HepG2 (cell line): ENCODE measurements around the gene AKAP14. TPM values are rescaled to one million over a fixed set of nuclear protein-coding genes. Genes with fewer than 3 reads are reported as not detected.

ENCODE experiments used
- AKAP8 ChIP-seq: sonication (generic); formaldehyde crosslinking; IDR thresholded peaks from 2 replicates; pipeline ENCODE4 v1.5.1; 2020; ENCODE audit warnings: mild to moderate bottlenecking, missing genetic modification reagents
- GLI4 ChIP-seq: sonication (generic); formaldehyde crosslinking; IDR thresholded peaks from 2 replicates; pipeline ENCODE4 v1.5.1; 2020; ENCODE audit warnings: missing genetic modification reagents, mild to moderate bottlenecking, moderate library complexity, borderline replicate concordance
- HNRNPL ChIP-seq: fragments of 200-400 bp; formaldehyde crosslinking; IDR thresholded peaks from 2 replicates; pipeline ENCODE4 v1.6.1; 2017; ENCODE audit warnings: mild to moderate bottlenecking, low read depth, low read length
- KDM5A ChIP-seq: fragments of 200-600 bp; sonication (generic); IDR thresholded peaks from 2 replicates; pipeline ENCODE4 v1.7.0; 2018; ENCODE audit warnings: antibody characterized with exemption, mild to moderate bottlenecking, low read length, borderline replicate concordance
- KDM5B ChIP-seq: sonication (generic); formaldehyde crosslinking; IDR thresholded peaks from 2 replicates; pipeline ENCODE4 v1.4.0; 2020; ENCODE audit warnings: missing genetic modification reagents, mild to moderate bottlenecking, borderline replicate concordance
- KLF12 ChIP-seq: sonication (generic); formaldehyde crosslinking; IDR thresholded peaks from 2 replicates; pipeline ENCODE4 v1.4.0; 2020; ENCODE audit warnings: missing genetic modification reagents, borderline replicate concordance
- MED1 ChIP-seq: sonication (generic); formaldehyde crosslinking; IDR thresholded peaks from 2 replicates; pipeline ENCODE4 v1.4.0; 2020; ENCODE audit warnings: missing genetic modification reagents
- NCOA5 ChIP-seq: sonication (generic); formaldehyde crosslinking; IDR thresholded peaks from 2 replicates; pipeline ENCODE4 v1.4.0; 2020; ENCODE audit warnings: missing genetic modification reagents
- NR2C2 ChIP-seq: sonication (generic); formaldehyde crosslinking; IDR thresholded peaks from 2 replicates; pipeline ENCODE4 v1.4.0; 2020; ENCODE audit warnings: missing genetic modification reagents, mild to moderate bottlenecking, moderate library complexity, borderline replicate concordance
- POLR2AphosphoS2 ChIP-seq: IDR thresholded peaks from 2 replicates; pipeline ENCODE4 v1.6.1; 2011; ENCODE audit warnings: low read depth, low read length, improper control_type of control experiment
- RFX3 ChIP-seq: IDR thresholded peaks from 2 replicates; pipeline ENCODE4 v1.6.1; 2016; ENCODE audit warnings: missing biosample characterization, missing genetic modification reagents
- SRSF1 ChIP-seq: fragments of 200-400 bp; formaldehyde crosslinking; optimal IDR thresholded peaks from 2 replicates; pipeline ENCODE3; 2017; ENCODE audit warnings: mild to moderate bottlenecking, low read depth, low read length, moderate library complexity
- TP53 ChIP-seq: sonication (generic); formaldehyde crosslinking; conservative IDR thresholded peaks from 2 replicates; pipeline ENCODE4 v1.4.0; 2020; ENCODE audit warnings: missing genetic modification reagents
- WIZ ChIP-seq: sonication (generic); formaldehyde crosslinking; IDR thresholded peaks from 2 replicates; pipeline ENCODE4 v1.5.1; 2020; ENCODE audit warnings: mild to moderate bottlenecking, missing genetic modification reagents
- ZEB1 ChIP-seq: IDR thresholded peaks from 2 replicates; pipeline ENCODE4 v1.6.1; 2012; ENCODE audit warnings: mild to moderate bottlenecking, low read depth, inconsistent platforms; ENCODE audit not compliant: insufficient replicate concordance
- ZFX ChIP-seq: sonication (generic); formaldehyde crosslinking; IDR thresholded peaks from 2 replicates; pipeline ENCODE4 v1.4.0; 2020; ENCODE audit warnings: mild to moderate bottlenecking, low read depth, missing genetic modification reagents, moderate library complexity
- ZNF12 ChIP-seq: sonication (generic); formaldehyde crosslinking; IDR thresholded peaks from 2 replicates; pipeline ENCODE4 v1.5.0; 2020; ENCODE audit warnings: missing genetic modification reagents
- ZNF512 ChIP-seq: sonication (generic); formaldehyde crosslinking; IDR thresholded peaks from 2 replicates; pipeline ENCODE4 v1.4.0; 2020; ENCODE audit warnings: mild to moderate bottlenecking, missing genetic modification reagents
- ZNF546 ChIP-seq: sonication (generic); formaldehyde crosslinking; conservative IDR thresholded peaks from 2 replicates; pipeline ENCODE4 v1.8.1; 2023; ENCODE audit warnings: mild to moderate bottlenecking, missing genetic modification reagents
- ZNF576 ChIP-seq: sonication (generic); formaldehyde crosslinking; IDR thresholded peaks from 2 replicates; pipeline ENCODE4 v1.4.0; 2020; ENCODE audit warnings: mild to moderate bottlenecking, missing genetic modification reagents
- ZSCAN9 ChIP-seq: IDR thresholded peaks from 2 replicates; pipeline ENCODE4 v1.6.1; 2016; ENCODE audit warnings: borderline replicate concordance
- polyA plus RNA-seq, 8 experiments: library from polyadenylated mRNA; depleted of rRNA in 3 of 8; stranded (reverse) in 7 of 8; unstranded in 1 of 8; fragments of >200 nt; fragmentation: Illumina TruSeq in 4 of 8; extraction: Trizol in 4 of 8; gene quantifications; 2 replicates each; pipeline versions ENCODE4 v1.2.1 to v1.2.3, GENCODE V29; 2011 to 2016; ENCODE audit warnings: low read depth in 4 of 8, missing spikeins in 1 of 8, mixed read lengths in 1 of 8; ENCODE audit not compliant: insufficient read depth in 1 of 8
- total RNA-seq, 5 experiments: library from RNA; depleted of rRNA; stranded (reverse); fragments of >200 nt; fragmentation: Illumina TruSeq; extraction: Trizol; gene quantifications; 2 replicates each; pipeline ENCODE4 v1.2.3, GENCODE V29; 2016; ENCODE audit warnings: low read depth in 1 of 5
- TF ChIP-seq, protein P1 (sequence below): sonication (generic); formaldehyde crosslinking; IDR thresholded peaks from 2 replicates; pipeline ENCODE4 v1.4.0; 2020; ENCODE audit warnings: missing genetic modification reagents, borderline replicate concordance
- TF ChIP-seq, protein P2 (sequence below): sonication (generic); formaldehyde crosslinking; IDR thresholded peaks from 2 replicates; pipeline ENCODE4 v1.5.1; 2020; ENCODE audit warnings: mild to moderate bottlenecking, moderate library complexity, missing genetic modification reagents
- TF ChIP-seq, protein P3 (sequence below): sonication (generic); formaldehyde crosslinking; IDR thresholded peaks from 2 replicates; pipeline ENCODE4 v1.5.0; 2020; ENCODE audit warnings: mild to moderate bottlenecking, missing genetic modification reagents

Gene AKAP14
- total and polyA plus RNA-seq, 2 of the 13 experiments (the other 11 are each of a cell fraction or from before 2014, with no cell fraction given) = 0.20 to 1.7 TPM

DNA sequence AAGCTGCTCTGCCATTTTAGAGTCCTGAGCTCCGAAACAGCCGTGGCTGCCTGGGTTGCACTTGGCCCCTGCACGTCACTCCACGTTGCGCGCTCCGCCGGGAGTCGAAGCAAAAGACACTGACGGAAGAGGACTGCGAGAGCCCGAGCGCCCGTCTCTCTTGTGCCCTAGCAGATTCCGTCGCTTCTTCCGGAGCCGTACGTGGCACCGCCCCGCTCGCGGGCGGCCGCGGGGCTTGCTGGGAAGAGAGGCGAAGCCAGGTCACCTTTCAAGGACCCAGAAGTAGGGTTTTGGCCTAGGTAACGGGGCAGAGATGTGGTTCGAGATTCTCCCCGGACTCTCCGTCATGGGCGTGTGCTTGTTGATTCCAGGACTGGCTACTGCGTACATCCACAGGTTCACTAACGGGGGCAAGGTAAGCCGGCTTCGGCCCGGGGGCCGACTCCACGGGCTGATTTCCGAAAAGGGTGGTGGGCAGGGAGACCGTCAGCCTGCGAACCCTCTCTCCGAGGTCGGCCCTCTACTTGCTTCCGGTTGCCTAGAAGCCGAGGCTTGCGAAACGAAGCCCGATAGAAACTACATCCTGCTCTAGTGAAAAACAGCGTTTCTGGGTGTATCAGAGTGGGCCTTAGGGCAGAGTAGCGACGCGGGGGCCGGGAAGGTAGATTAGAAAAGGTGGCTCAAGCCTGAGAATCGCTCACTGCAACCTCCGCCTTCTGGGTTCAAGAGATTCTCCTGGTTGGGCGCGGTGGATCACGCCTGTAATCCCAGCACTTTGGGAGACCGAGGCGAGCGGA is 23.9 kb upstream of the AKAP14 start, which contains the start of the genes NDUFA1 and RNF113A (continued):
- TF ChIP-seq, protein P1, sequence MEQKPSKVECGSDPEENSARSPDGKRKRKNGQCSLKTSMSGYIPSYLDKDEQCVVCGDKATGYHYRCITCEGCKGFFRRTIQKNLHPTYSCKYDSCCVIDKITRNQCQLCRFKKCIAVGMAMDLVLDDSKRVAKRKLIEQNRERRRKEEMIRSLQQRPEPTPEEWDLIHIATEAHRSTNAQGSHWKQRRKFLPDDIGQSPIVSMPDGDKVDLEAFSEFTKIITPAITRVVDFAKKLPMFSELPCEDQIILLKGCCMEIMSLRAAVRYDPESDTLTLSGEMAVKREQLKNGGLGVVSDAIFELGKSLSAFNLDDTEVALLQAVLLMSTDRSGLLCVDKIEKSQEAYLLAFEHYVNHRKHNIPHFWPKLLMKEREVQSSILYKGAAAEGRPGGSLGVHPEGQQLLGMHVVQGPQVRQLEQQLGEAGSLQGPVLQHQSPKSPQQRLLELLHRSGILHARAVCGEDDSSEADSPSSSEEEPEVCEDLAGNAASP (CRISPR knock-in tag) = peak; percentile 46; the same call in 1 of the 2 replicates
- TF ChIP-seq ZNF12 (CRISPR knock-in tag) (no peak), ZEB1 (no peak), TP53 (CRISPR knock-in tag) (peak; percentile 77; the same call in 1 of the 2 replicates), ZFX (CRISPR knock-in tag) (peak; percentile 97), ZNF546 (CRISPR knock-in tag) (no peak), KLF12 (CRISPR knock-in tag) (peak; percentile 23; the same call in 1 of the 2 replicates), ZNF576 (CRISPR knock-in tag) (no peak), ZNF512 (no peak), GLI4 (CRISPR knock-in tag) (no peak), SRSF1 (no peak), HNRNPL (0 out of 2 replicates have a peak, but pooled peaks have one; percentile 30), NCOA5 (CRISPR knock-in tag) (no peak), KDM5B (CRISPR knock-in tag) (no peak), RFX3 (no peak), ZSCAN9 (CRISPR knock-in tag) (0 out of 2 replicates have a peak, but pooled peaks have one; percentile 28), NR2C2 (CRISPR knock-in tag) (peak; percentile 69; the same call in 1 of the 2 replicates), POLR2AphosphoS2 (no peak), MED1 (CRISPR knock-in tag) (peak; percentile 64), KDM5A (no peak), AKAP8 (CRISPR knock-in tag) (0 out of 2 replicates have a peak, but pooled peaks have one; percentile 26), WIZ (CRISPR knock-in tag) (no peak)
- TF ChIP-seq, protein P2, sequence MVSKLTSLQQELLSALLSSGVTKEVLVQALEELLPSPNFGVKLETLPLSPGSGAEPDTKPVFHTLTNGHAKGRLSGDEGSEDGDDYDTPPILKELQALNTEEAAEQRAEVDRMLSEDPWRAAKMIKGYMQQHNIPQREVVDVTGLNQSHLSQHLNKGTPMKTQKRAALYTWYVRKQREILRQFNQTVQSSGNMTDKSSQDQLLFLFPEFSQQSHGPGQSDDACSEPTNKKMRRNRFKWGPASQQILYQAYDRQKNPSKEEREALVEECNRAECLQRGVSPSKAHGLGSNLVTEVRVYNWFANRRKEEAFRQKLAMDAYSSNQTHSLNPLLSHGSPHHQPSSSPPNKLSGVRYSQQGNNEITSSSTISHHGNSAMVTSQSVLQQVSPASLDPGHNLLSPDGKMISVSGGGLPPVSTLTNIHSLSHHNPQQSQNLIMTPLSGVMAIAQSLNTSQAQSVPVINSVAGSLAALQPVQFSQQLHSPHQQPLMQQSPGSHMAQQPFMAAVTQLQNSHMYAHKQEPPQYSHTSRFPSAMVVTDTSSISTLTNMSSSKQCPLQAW (CRISPR knock-in tag) = peak; percentile 60; the same call in 1 of the 2 replicates
- TF ChIP-seq, protein P3, sequence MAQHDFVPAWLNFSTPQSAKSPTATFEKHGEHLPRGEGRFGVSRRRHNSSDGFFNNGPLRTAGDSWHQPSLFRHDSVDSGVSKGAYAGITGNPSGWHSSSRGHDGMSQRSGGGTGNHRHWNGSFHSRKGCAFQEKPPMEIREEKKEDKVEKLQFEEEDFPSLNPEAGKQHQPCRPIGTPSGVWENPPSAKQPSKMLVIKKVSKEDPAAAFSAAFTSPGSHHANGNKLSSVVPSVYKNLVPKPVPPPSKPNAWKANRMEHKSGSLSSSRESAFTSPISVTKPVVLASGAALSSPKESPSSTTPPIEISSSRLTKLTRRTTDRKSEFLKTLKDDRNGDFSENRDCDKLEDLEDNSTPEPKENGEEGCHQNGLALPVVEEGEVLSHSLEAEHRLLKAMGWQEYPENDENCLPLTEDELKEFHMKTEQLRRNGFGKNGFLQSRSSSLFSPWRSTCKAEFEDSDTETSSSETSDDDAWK (CRISPR knock-in tag) = no peak
